HG02610 (cell line): ENCODE measurements around the gene TTLL1.
"Not testable (repeated sequence)": the region's sequence is repeated elsewhere in the genome, so short reads cannot be mapped to it uniquely, and the experiment has no call there.

ENCODE experiments used
- ATAC-seq: cut with Tn5 transposase; IDR thresholded peaks from one replicate; pipeline ENCODE4 v1.9.1; 2021; ENCODE audit warnings: mild to moderate bottlenecking, moderate library complexity; ENCODE audit not compliant: unreplicated experiment

The TTLL1 gene

DNA sequence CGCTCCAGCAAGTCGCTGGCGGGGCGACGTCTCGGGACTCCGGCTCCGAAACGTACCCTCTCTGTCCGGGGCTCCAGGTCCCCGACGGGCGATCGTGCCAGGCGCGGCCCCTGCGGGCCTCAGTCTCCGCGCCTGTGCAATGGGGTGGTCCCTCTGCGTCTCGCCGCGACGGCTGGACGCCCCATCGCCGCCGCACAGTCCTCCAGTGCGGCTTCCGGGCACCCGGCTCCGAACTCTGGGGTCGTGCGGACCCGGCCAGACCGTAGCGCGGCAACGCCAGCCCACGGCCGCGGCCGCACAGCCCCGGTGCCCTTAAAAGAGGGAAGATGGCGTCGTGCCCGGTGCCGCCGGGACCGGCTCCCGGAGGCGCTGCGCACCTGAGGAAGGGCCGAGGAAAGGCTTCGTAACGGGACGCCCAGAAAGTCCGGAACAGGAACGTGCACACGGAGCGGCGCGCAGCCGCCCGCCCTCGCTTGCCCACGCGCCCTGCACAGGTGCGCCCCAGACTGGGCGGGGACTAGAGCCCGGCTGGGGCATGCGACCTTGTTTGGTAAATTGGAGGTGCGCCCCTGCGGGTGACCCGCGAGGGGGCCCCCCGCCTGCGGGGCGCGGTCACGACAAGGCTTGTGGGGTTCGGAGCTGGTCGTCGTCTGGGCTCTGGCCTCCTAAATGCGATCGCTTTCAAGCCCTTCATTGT, 21.9 kb upstream of the TTLL1 start:
- no peak for ATAC-seq

- no peak for ATAC-seq
Observed at GRCh38 chr22:43110444-43110926, 21.3 kb upstream of the TTLL1 start, which contains the start of gene BIK. BIK (plus strand) TSS chr22:43110750; CDS start chr22:43124023, 13,273 bp downstream.

DNA sequence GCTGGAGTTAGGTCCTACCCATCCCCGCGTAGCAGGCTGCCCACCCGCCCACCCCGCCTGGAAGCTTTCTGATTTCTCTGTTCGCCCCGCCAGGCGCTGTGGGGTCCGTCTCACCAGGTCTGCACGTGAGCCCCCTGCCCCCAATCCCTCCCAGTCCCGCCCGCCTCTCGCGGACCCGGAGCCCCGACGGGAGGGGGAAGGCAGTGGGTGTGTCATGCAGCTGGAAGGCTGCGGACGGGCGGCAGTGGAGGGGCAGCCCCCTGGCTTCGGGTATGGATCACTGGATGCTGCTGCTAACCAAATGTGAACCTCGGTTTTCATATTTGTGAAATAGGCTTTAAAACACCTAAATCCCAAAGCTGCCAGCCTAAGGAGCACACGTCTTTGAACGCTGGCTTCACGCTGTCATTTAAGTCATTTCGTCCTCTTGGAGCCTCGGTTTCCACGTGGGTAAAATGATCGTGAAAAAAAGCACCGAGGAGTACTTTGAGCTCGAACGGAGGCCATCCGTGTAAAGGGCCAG, 20.8 kb upstream of the TTLL1 start:
- no peak for ATAC-seq

- no peak for ATAC-seq
Observed at GRCh38 chr22:43109511-43109910, 20.3 kb upstream of the TTLL1 start.

- no peak for ATAC-seq
Observed at GRCh38 chr22:43106302-43106701, 17.1 kb upstream of the TTLL1 start.

- ATAC-seq: not testable (repeated sequence)
Observed at GRCh38 chr22:43104950-43105349, 15.8 kb upstream of the TTLL1 start.

DNA sequence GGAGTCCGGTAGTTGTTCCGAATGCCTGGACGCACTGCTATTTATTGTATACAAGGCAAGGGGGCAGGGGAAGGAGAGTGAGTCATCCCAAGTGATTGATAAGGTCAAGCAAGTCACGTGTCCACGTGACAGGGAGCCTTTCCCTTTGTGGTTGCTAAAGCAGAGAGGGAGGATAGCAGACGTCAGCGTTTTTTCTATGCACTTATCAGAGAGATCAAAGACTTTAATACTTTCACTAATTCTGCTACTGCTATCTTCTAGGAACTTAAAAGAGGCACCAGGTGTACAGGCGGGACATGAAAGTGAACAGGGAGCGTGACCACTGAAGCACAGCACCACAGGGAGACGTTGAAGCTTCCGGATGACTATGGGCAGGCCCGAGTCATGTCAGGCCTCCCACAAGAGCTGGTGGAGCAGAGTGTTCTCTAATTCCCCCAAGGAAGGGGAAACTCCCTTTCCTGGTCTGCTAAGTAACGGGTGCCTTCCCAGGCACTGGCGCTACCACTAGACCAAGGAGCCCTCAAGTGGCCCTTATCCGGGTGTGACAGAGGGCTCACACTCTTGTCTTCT, 14.9 kb upstream of the TTLL1 start:
- peak; percentile 48 for ATAC-seq

DNA sequence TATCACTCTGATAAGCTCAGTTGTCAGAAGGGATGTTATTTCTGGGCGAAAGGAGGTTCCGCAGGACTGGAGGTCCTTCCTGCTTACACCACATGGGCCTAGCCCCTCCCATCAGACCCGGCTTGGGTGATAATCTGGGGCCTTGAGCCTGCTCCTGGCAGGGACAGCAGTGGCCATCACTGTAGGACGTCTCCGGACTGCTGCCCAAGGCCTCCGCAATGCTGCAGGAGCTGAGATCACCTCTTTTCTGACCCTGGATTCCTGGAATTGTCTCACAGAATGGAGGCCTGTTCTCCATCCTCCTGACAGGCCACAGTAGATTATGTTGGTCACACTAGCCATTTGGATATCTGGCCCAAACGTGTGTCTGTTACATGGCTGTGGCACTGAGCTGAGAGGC, 12.1 kb upstream of the TTLL1 start:
- no peak for ATAC-seq

DNA sequence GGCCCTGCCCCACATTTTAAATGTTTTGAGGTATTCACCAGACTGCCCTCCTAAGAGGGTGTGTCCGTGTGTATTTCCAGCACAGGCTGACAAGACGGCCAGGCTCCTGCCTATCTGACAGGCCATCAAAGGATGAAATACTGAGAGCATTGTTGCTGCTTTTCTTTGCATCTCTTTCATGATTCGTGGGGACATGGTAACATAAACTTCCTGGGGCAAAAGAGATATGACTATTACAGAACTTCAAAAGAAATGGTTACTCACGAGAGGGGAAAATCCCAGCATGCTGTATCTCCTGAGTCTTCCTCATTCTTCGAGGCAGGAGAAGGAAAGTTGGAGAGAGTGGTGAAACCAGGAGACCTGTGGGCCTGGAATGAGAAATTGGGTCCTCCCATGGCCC, 11.0 kb upstream of the TTLL1 start:
- no peak for ATAC-seq

GRCh38 chr22:43099095-43099494, 9.9 kb upstream of the TTLL1 start:
- ATAC-seq: no peak

- ATAC-seq: no peak
Observed at GRCh38 chr22:43098356-43098755, 9.2 kb upstream of the TTLL1 start.

DNA sequence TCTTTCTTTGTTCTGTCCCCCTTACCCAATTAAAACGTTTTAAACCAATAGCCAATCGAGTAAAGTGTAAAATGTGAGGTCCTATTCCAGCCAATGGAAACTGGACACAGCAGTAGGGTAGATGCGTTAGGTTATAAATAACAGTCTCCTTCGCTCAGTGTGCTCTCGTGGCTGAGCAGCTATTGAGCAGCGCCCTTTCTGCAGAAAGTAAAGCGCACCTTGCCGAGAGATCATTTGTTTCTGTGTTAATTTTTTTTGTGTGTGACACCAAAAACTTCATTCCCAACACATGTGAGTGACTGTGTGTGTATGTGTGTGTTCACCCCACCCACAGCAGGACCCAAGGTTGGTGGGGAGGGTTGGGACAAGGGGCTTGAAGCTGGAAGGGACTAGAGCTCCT, 7.2 kb upstream of the TTLL1 start:
- ATAC-seq: no peak

- ATAC-seq: no peak
Observed at GRCh38 chr22:43094551-43094950, 5.4 kb upstream of the TTLL1 start.

GRCh38 chr22:43094085-43094484, 4.9 kb upstream of the TTLL1 start:
- ATAC-seq: no peak

- ATAC-seq: no peak
Observed at GRCh38 chr22:43092085-43092484, 2.9 kb upstream of the TTLL1 start.

DNA sequence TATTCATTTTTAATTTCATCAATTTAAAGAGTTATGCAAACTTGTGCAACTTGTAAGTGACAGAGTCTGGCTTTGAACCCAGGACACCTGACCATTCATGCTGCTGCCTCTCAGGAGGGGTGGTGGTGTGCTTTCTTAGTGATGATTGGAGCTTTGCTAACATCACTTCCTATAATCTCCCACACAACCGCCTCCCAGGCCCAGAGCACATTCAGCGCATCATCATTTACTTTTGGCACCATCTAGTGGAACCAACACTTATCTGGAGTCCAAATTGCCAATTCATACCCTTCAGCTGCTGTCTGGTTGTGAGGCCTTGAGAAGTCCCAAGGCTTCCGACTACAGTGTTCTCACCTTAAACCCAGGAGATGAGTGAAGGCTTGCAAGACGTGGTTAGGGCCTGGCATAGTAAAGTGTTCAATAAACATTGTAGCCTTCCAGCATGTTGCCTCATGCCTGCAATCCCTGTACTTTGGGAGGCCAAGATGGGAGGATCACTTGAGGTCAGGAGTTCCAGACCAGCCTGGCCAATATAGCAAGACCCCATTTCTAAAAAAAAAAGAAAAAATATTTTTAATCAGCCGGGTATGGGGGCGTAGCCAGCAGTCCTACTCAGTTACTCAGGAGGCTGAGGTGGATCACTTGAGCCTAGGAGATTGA, 1.1 kb upstream of the TTLL1 start:
- ATAC-seq: no peak

DNA sequence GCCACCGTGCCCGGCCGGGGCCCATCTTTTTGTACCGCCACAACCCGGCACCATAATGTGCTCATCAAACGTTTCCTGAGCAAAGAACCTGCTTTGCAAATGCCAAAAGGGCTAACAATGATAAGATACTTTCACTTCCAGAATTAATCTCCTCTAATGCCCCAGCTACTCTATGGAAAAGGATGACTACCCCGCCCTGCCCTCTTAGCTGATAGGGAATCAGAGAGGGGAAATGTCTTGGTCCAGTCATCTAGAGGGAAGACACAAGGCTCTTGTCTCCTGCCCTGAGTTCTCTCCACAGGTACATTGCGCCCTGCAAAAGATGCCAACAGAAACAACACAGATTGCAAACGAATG, 586 bp downstream of the TTLL1 start:
- no peak for ATAC-seq

DNA sequence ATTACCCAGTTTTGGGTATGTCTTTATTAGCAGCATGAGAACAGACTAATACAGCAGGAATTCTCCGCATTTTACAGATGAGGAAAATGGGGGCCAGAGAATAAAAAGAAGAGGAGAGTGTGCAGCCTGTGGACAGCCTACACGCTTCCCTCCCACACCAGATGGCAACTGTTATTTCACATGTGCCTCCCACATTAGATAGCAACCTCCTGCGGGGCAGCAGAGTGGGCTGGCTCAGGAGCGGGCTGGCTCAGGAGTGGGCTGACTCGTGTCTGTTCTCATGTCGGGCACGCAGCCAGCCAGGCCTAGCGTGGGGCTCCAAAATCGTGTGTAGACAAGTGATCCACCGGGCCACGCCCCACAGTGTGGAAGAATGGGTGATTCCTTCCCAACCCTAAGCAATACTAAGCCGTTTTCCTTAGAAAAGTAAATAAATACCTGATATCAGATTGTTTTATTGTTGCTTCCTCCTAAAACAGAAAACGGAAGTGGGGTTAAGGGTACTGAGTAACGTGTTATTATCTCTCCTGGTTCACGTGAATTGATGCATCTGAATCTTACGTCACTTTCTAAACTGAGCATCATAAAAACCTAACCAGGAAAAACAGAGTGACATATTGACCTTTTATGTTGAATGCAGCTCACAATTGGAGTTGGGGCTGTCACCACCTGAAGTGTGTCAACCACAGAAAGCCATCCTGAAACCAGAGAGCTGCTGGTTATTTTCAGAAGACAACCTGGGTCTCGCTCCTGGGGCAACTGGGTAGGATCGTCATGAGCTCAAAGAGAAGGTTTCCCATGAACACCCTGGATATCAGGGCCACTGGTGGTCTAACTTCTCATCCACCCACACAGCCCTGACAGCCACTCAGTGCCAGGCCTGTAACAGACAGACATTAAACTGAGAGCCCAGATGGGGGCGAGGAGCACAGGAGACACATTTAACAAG, 3.3 kb downstream of the TTLL1 start:
- ATAC-seq: no peak

GRCh38 chr22:43081968-43082367, 7.2 kb downstream of the TTLL1 start:
- ATAC-seq: no peak

GRCh38 chr22:43080616-43081015, 8.6 kb downstream of the TTLL1 start:
- ATAC-seq: no peak

DNA sequence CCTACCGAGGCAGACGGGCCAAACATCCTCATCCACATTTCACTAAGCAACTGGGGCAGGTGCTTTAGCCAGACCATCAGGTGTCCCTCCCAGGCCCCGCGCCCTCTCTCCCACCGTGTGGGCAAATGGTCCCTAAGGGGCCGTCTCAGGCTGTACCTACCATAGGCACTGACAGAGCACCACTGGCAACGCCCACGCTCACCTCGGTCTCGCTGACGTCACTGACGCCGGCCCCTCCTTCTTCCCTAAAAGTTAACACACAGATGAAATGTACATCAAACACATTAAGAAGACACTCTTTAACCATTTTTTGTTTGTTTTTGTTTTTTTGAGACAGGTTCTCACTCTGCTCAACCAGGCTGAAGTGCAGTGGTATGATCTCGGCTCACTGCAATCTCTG, 9.4 kb downstream of the TTLL1 start:
- no peak for ATAC-seq
